ENCODE data around the gene ITCH.
"Not testable (repeated sequence)": the region's sequence is repeated elsewhere in the genome, so short reads cannot be mapped to it uniquely, and the experiment has no call there.

ITCH gene

GRCh38 chr20:34407962-34408474 lies 44.9 kb downstream of the ITCH start:
- CTCF ChIA-PET = interaction anchor here (5.8 kb wide), 1 partner anchor 96 kb away, joined by 42 read pairs; no protein-coding TSS in a partner anchor
- H3K4me3 ChIP-seq (ENCODE audit: low read depth, low read length) = no peak overlapping the region
- POLR2A ChIA-PET = no interaction called here
- no peak for TF ChIP-seq CTCF (IDR thresholded peaks at IDR 0.05; ENCODE audit: insufficient read depth, low read length, missing control alignments)
- DNase-seq (ENCODE audit: low read depth, low spot score) = no peak

GRCh38 chr20:34410336-34410735 lies 47.3 kb downstream of the ITCH start:
- DNase-seq (ENCODE audit: low read depth, low spot score) = no peak
- no peak overlapping the region for H3K4me3 ChIP-seq (ENCODE audit: low read depth, low read length)
- TF ChIP-seq CTCF (IDR thresholded peaks at IDR 0.05; ENCODE audit: insufficient read depth, low read length, missing control alignments) = no peak
- ChIA-PET POLR2A (no interaction called here), CTCF (interaction anchor here (5.8 kb wide), 1 partner anchor 98 kb away, joined by 42 read pairs; no protein-coding TSS in a partner anchor)

GRCh38 chr20:34412453-34412852 lies 49.4 kb downstream of the ITCH start:
- no peak for TF ChIP-seq CTCF (IDR thresholded peaks at IDR 0.05; ENCODE audit: insufficient read depth, low read length, missing control alignments)
- POLR2A ChIA-PET = no interaction called here
- no peak overlapping the region for H3K4me3 ChIP-seq (ENCODE audit: low read depth, low read length)
- CTCF ChIA-PET = interaction anchor here (5.8 kb wide), 1 partner anchor 100 kb away, joined by 42 read pairs; no protein-coding TSS in a partner anchor
- no peak for DNase-seq (ENCODE audit: low read depth, low spot score)

- DNase-seq (ENCODE audit: low read depth, low spot score); POLR2A ChIA-PET; H3K4me3 ChIP-seq (ENCODE audit: low read depth, low read length): not testable (repeated sequence)
- CTCF ChIA-PET = interaction anchor here (0.6 to 1.2 kb wide), 2 partner anchors 102 to 224 kb away, joined by 3 to 5 read pairs; no protein-coding TSS in a partner anchor
Measured at GRCh38 chr20:34414525-34414924, 51.5 kb downstream of the ITCH start.

GRCh38 chr20:34415079-34415478 lies 52.0 kb downstream of the ITCH start:
- POLR2A ChIA-PET = no interaction called here
- no peak for DNase-seq (ENCODE audit: low read depth, low spot score)
- no peak overlapping the region for H3K4me3 ChIP-seq (ENCODE audit: low read depth, low read length)
- CTCF ChIA-PET = interaction anchor here (1.2 kb wide), 1 partner anchor 102 kb away, joined by 5 read pairs; no protein-coding TSS in a partner anchor
- TF ChIP-seq CTCF (IDR thresholded peaks at IDR 0.05; ENCODE audit: insufficient read depth, low read length, missing control alignments) = no peak

GRCh38 chr20:34420146-34420545 lies 57.1 kb downstream of the ITCH start:
- POLR2A ChIA-PET = no interaction called here
- no peak overlapping the region for H3K4me3 ChIP-seq (ENCODE audit: low read depth, low read length)
- no peak for DNase-seq (ENCODE audit: low read depth, low spot score)
- TF ChIP-seq CTCF (IDR thresholded peaks at IDR 0.05; ENCODE audit: insufficient read depth, low read length, missing control alignments) = no peak
- CTCF ChIA-PET = interaction anchor here (1.2 kb wide), 1 partner anchor 108 kb away, joined by 4 read pairs; no protein-coding TSS in a partner anchor

- no peak for DNase-seq (ENCODE audit: low read depth, low spot score)
- H3K4me3 ChIP-seq (ENCODE audit: low read depth, low read length) = no peak overlapping the region
- CTCF ChIA-PET = interaction anchor here (1.0 to 1.9 kb wide), 2 partner anchors 108 to 110 kb away, joined by 3 to 10 read pairs; no protein-coding TSS in a partner anchor
- POLR2A ChIA-PET = no interaction called here
- no peak for TF ChIP-seq CTCF (IDR thresholded peaks at IDR 0.05; ENCODE audit: insufficient read depth, low read length, missing control alignments)
Measured at GRCh38 chr20:34420975-34421374, 57.9 kb downstream of the ITCH start.
